HG03039 (cell line): Measurements from ENCODE around the gene TULP1.
"Not testable (repeated sequence)": the region's sequence is repeated elsewhere in the genome, so short reads cannot be mapped to it uniquely, and the experiment has no call there.

Source experiments
- ATAC-seq: cut with Tn5 transposase; IDR thresholded peaks from one replicate; pipeline ENCODE4 v1.9.1; 2021; ENCODE audit warnings: mild to moderate bottlenecking, moderate library complexity; ENCODE audit not compliant: unreplicated experiment

Gene TULP1

GRCh38 chr6:35522151-35522550 lies 9.5 kb upstream of the TULP1 start:
- no peak for ATAC-seq

- ATAC-seq: no peak
These were observed 8.5 kb upstream of the TULP1 start for GRCh38 chr6:35521235-35521634.

GRCh38 chr6:35519313-35520015 lies 6.8 kb upstream of the TULP1 start:
- no peak for ATAC-seq

GRCh38 chr6:35518566-35519312 lies 6.0 kb upstream of the TULP1 start:
- no peak for ATAC-seq

- ATAC-seq: not testable (repeated sequence)
These were observed 5.3 kb upstream of the TULP1 start for GRCh38 chr6:35517978-35518377.

GRCh38 chr6:35516712-35517111 lies 4.0 kb upstream of the TULP1 start:
- no peak for ATAC-seq

- not testable (repeated sequence) for ATAC-seq
These were observed 3.2 kb upstream of the TULP1 start for GRCh38 chr6:35515939-35516338.

- no peak for ATAC-seq
These were observed 1.9 kb upstream of the TULP1 start for GRCh38 chr6:35514587-35514986.

- no peak for ATAC-seq
These were observed 690 bp downstream of the TULP1 start for GRCh38 chr6:35512006-35512405.

- no peak for ATAC-seq
These were observed 1.1 kb downstream of the TULP1 start for GRCh38 chr6:35511562-35511941.

- ATAC-seq: no peak
These were observed 1.7 kb downstream of the TULP1 start for GRCh38 chr6:35510916-35511561.

- ATAC-seq: no peak
These were observed 4.2 kb downstream of the TULP1 start for GRCh38 chr6:35508542-35508941.

GRCh38 chr6:35508027-35508426 lies 4.7 kb downstream of the TULP1 start:
- ATAC-seq: no peak

GRCh38 chr6:35507221-35507620 lies 5.5 kb downstream of the TULP1 start:
- no peak for ATAC-seq

GRCh38 chr6:35506536-35506935 lies 6.2 kb downstream of the TULP1 start:
- ATAC-seq: no peak

- ATAC-seq: no peak
These were observed 6.7 kb downstream of the TULP1 start for GRCh38 chr6:35505999-35506412.

GRCh38 chr6:35503534-35503933 lies 9.2 kb downstream of the TULP1 start:
- no peak for ATAC-seq

GRCh38 chr6:35501784-35502183 lies 10.9 kb downstream of the TULP1 start:
- no peak for ATAC-seq

- ATAC-seq: no peak
These were observed 11.9 kb downstream of the TULP1 start for GRCh38 chr6:35500782-35501181.

- no peak for ATAC-seq
These were observed 13.3 kb downstream of the TULP1 start for GRCh38 chr6:35499372-35499771.

- ATAC-seq: no peak
These were observed 14.2 kb downstream of the TULP1 start for GRCh38 chr6:35498422-35499067.
